GM12801 (cell line): Measurements from ENCODE around the gene PTPRM.

Source experiments
- TF ChIP-seq, protein P1 (sequence below): IDR thresholded peaks from one replicate; pipeline ENCODE4 v1.5.1; 2011; ENCODE audit warnings: control low read depth; ENCODE audit not compliant: insufficient read length; ENCODE audit errors: extremely low read depth

PTPRM gene

DNA sequence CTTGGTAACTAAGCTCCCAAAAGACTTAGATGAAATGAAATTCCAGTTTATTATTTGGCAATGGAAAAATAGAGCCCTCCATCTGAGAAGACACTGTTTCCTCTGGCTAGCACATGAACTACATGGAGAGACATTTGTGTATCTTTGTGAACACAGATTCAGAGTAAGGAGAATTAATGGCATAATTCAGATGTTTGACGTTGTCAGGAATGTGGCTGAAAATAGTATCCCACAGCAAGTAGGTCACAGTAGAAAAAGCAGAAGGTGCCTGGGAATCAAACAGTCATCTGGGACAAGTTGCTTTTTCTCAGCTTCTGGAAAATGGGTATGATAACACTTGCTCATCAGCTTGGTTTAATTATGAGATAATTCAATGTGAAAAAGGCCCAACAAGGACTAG is 288.6 kb downstream of the PTPRM start:
- TF ChIP-seq, protein P1, sequence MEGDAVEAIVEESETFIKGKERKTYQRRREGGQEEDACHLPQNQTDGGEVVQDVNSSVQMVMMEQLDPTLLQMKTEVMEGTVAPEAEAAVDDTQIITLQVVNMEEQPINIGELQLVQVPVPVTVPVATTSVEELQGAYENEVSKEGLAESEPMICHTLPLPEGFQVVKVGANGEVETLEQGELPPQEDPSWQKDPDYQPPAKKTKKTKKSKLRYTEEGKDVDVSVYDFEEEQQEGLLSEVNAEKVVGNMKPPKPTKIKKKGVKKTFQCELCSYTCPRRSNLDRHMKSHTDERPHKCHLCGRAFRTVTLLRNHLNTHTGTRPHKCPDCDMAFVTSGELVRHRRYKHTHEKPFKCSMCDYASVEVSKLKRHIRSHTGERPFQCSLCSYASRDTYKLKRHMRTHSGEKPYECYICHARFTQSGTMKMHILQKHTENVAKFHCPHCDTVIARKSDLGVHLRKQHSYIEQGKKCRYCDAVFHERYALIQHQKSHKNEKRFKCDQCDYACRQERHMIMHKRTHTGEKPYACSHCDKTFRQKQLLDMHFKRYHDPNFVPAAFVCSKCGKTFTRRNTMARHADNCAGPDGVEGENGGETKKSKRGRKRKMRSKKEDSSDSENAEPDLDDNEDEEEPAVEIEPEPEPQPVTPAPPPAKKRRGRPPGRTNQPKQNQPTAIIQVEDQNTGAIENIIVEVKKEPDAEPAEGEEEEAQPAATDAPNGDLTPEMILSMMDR: no peak

- TF ChIP-seq, protein P1: no peak
These were observed 289.0 kb downstream of the PTPRM start for GRCh38 chr18:7856116-7856515.

DNA sequence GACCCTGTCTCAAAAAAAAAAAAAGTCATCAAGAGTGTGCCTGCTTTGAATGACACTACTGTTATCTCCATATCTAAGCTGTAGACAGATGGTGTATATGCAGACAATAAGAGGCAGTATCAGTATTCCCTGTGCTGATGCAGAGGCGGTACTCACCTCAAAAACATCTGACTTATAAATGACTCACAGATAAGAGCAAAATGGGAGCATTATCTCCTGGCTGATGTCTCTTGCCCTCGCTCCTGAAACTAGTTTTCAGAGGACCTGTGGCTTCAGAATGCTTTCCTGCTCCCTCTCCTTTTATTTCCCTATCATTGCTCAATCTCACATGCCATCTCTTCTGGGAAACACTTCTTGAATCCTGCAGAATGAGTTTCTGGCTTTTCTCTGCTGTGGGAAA is 289.6 kb downstream of the PTPRM start:
- TF ChIP-seq, protein P1: no peak

DNA sequence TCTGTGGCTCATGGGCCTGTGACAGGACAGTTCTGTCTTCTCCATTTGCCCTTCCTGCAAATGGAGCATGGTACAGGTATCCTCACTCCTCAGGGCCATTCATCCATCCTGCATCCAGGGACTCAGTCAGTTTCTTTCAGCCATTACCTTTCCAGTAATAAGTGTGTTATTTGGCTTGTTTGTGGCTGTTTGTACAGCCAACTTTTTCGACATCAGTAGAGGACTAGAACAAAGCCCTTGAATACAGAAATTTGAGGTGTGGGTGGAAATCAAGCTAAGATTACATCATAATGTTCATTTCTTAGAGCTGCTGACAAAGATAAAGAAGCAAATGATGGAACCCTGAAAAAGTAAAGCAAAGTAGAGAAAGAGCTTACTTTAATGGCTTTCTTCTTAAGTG is 290.4 kb downstream of the PTPRM start:
- TF ChIP-seq, protein P1: no peak

DNA sequence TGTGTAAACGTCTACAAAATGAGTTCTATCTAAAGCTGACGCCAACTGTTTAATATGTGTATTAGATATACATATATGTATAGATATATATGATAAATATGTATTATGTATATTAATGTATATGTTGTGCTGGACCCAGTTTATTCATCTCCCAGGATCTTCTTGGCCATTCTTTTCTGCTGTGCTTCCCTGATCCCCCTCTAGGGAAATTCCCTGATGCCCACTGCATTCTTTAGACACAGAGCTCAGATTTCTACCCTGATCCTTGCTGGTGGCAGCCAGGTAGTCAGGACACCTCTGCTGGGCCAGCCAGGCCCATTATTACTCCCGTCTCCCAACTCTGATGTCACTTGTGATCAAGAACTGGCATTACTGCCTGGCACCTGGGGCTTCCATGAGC is 292.0 kb downstream of the PTPRM start:
- TF ChIP-seq, protein P1: no peak

DNA sequence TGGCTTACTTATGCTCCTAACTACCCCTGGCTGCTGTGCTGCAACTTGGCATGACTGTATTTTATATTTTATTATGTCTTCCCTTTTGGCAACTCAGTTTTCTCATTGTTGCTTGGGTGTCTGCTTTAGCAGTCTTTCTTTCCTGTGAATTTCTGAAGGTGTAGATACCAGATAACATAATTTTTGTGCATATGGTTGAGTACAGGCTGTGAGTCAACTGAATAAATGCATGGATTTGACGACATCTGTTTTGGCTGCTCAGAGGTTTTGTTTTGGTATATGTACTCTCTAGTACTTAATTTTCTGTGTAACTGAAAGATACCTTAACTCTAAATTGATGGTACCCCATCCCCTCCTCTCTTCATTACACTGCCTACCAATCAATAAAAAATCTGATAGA is 303.1 kb downstream of the PTPRM start:
- TF ChIP-seq, protein P1: no peak

GRCh38 chr18:7870855-7871254 is 303.7 kb downstream of the PTPRM start:
- TF ChIP-seq, protein P1: no peak
